Activated CD4-positive, CD25-positive, alpha-beta regulatory T cell treated with anti-CD3 and anti-CD28 coated beads, Interleukin-2, amount 50 U/mL, for 72 hours (primary cell): ENCODE data around the gene GGTLC2.
"Not testable (repeated sequence)": the region's sequence is repeated elsewhere in the genome, so short reads cannot be mapped to it uniquely, and the experiment has no call there.

Source experiments
- DNase-seq: peaks from one replicate; pipeline ENCODE4 v3.0.0; 2021

The GGTLC2 gene

GRCh38 chr22:22642255-22642654, 2.2 kb upstream of the GGTLC2 start:
- not testable (repeated sequence) for DNase-seq

- DNase-seq, result not testable (repeated sequence)
These were observed 1.6 kb downstream of the GGTLC2 start for GRCh38 chr22:22645969-22646368.

- not testable (repeated sequence) for DNase-seq
These were observed 3.5 kb downstream of the GGTLC2 start for GRCh38 chr22:22647952-22648351.

- not testable (repeated sequence) for DNase-seq
These were observed 4.6 kb downstream of the GGTLC2 start for GRCh38 chr22:22648863-22649536.

- DNase-seq, result not testable (repeated sequence)
These were observed 5.3 kb downstream of the GGTLC2 start for GRCh38 chr22:22649761-22650160.

- DNase-seq, result not testable (repeated sequence)
These were observed 6.0 kb downstream of the GGTLC2 start for GRCh38 chr22:22650398-22650797.

GRCh38 chr22:22650803-22651515, 6.5 kb downstream of the GGTLC2 start:
- not testable (repeated sequence) for DNase-seq

- not testable (repeated sequence) for DNase-seq
These were observed 7.2 kb downstream of the GGTLC2 start for GRCh38 chr22:22651593-22651992.

GRCh38 chr22:22652102-22652501, 7.7 kb downstream of the GGTLC2 start:
- not testable (repeated sequence) for DNase-seq

- not testable (repeated sequence) for DNase-seq
These were observed 8.2 kb downstream of the GGTLC2 start for GRCh38 chr22:22652573-22652972.

- DNase-seq, result not testable (repeated sequence)
These were observed 9.4 kb downstream of the GGTLC2 start for GRCh38 chr22:22653677-22654381.

GRCh38 chr22:22655452-22656290, 11.3 kb downstream of the GGTLC2 start:
- no peak for DNase-seq

- DNase-seq, result no peak
These were observed 13.3 kb downstream of the GGTLC2 start for GRCh38 chr22:22657712-22658111.

- DNase-seq, result no peak
These were observed 16.9 kb downstream of the GGTLC2 start for GRCh38 chr22:22661275-22661674.

GRCh38 chr22:22662095-22662494, 17.7 kb downstream of the GGTLC2 start:
- no peak for DNase-seq

GRCh38 chr22:22663861-22664800, 19.7 kb downstream of the GGTLC2 start:
- no peak for DNase-seq

GRCh38 chr22:22666307-22667091, 22.1 kb downstream of the GGTLC2 start:
- DNase-seq, result no peak

GRCh38 chr22:22667966-22668880, 23.8 kb downstream of the GGTLC2 start:
- no peak for DNase-seq

- DNase-seq, result no peak
These were observed 24.7 kb downstream of the GGTLC2 start for GRCh38 chr22:22669093-22669492.
